GM12892 (cell line): ENCODE measurements around the gene LRMDA.

ENCODE experiments used
- POLR2A ChIP-seq: IDR thresholded peaks from 2 replicates; pipeline ENCODE4 v1.6.1; 2011; ENCODE audit warnings: low read depth, low read length, control low read depth
- POLR2AphosphoS5 ChIP-seq: IDR thresholded peaks from 2 replicates; pipeline ENCODE4 v1.6.1; 2011; ENCODE audit warnings: low read depth, low read length, control low read depth
- TAF1 ChIP-seq: IDR thresholded peaks from 2 replicates; pipeline ENCODE4 v1.6.1; 2011; ENCODE audit warnings: low read depth, mild to moderate bottlenecking, control low read depth, low read length, borderline replicate concordance

- no peak for TF ChIP-seq POLR2A
- TF ChIP-seq POLR2AphosphoS5 = no peak
- no peak for TF ChIP-seq TAF1
These were observed 53.3 kb downstream of the LRMDA start for GRCh38 chr10:75484717-75485116.
